SK-N-SH treated with all-trans-retinoic acid at 6 μM for 48 hours (cell line): ENCODE results near the gene XRCC4.
A peak's percentile ranks its signal among the peaks of the same experiment; 100 is the strongest.

ENCODE experiments used
- ATAC-seq: fragments of 200-7000 bp; cut with Tn5 transposase; 3 replicates; pipeline ENCODE4 v1.9.1; 2020; ENCODE audit warnings: mild to moderate bottlenecking, moderate library complexity
- ARNTL ChIP-seq: fragments of 450-650 bp; formaldehyde crosslinking; IDR thresholded peaks from 2 replicates; pipeline ENCODE4 v1.5.0; 2020; ENCODE audit warnings: low read depth, mild to moderate bottlenecking, moderate library complexity, borderline replicate concordance
- BACH2 ChIP-seq: fragments of 250-450 bp; sonication (Bioruptor Pico); IDR thresholded peaks from 2 replicates; pipeline ENCODE4 v1.9.0; 2021; ENCODE audit warnings: mild to moderate bottlenecking, borderline replicate concordance
- CREB5 ChIP-seq: fragments of 250-450 bp; sonication (Bioruptor Pico); IDR thresholded peaks from 2 replicates; pipeline ENCODE4 v1.5.1; 2020; ENCODE audit warnings: low read depth, mild to moderate bottlenecking, moderate library complexity
- GLIS3 ChIP-seq: fragments of 250-450 bp; sonication (Bioruptor Pico); IDR thresholded peaks from 2 replicates; pipeline ENCODE4 v1.5.0; 2020; ENCODE audit warnings: mild to moderate bottlenecking, moderate library complexity
- ISL1 ChIP-seq: fragments of 250-450 bp; sonication (Bioruptor Pico); IDR thresholded peaks from 2 replicates; pipeline ENCODE4 v2.1.2; 2022; ENCODE audit warnings: mild to moderate bottlenecking, moderate library complexity
- OSR1 ChIP-seq: fragments of 250-450 bp; sonication (Bioruptor Pico); IDR thresholded peaks from 2 replicates; pipeline ENCODE4 v1.8.0; 2022; ENCODE audit warnings: moderate library complexity, mild to moderate bottlenecking, inconsistent platforms
- PPARA ChIP-seq: fragments of 250-450 bp; sonication (Bioruptor Pico); IDR thresholded peaks from 2 replicates; pipeline ENCODE4 v1.5.0; 2020; ENCODE audit warnings: mild to moderate bottlenecking, borderline replicate concordance
- RARB ChIP-seq: fragments of 250-450 bp; sonication (Bioruptor Pico); IDR thresholded peaks from 2 replicates; pipeline ENCODE4 v1.8.0; 2021; ENCODE audit warnings: mild to moderate bottlenecking, moderate library complexity
- SNAI2 ChIP-seq: fragments of 250-450 bp; sonication (Bioruptor Pico); IDR thresholded peaks from 2 replicates; pipeline ENCODE4 v1.5.0; 2020; ENCODE audit warnings: mild to moderate bottlenecking, moderate library complexity
- TCF4 ChIP-seq: fragments of 250-450 bp; sonication (Bioruptor Pico); IDR thresholded peaks from 2 replicates; pipeline ENCODE4 v1.8.0; 2021; ENCODE audit warnings: mild to moderate bottlenecking, moderate library complexity, borderline replicate concordance
- TOX ChIP-seq: fragments of 250-450 bp; sonication (Bioruptor Pico); IDR thresholded peaks from 2 replicates; pipeline ENCODE4 v1.8.0; 2021; ENCODE audit warnings: mild to moderate bottlenecking, moderate library complexity, borderline replicate concordance
- ZC3H10 ChIP-seq: fragments of 250-450 bp; sonication (Bioruptor Pico); IDR thresholded peaks from 2 replicates; pipeline ENCODE4 v1.5.1; 2021; ENCODE audit warnings: mild to moderate bottlenecking, moderate library complexity
- ZFP3 ChIP-seq: fragments of 250-450 bp; sonication (Bioruptor Pico); IDR thresholded peaks from 2 replicates; pipeline ENCODE4 v1.5.0; 2020; ENCODE audit warnings: mild to moderate bottlenecking, moderate library complexity
- ZFP30 ChIP-seq: fragments of 450-650 bp; formaldehyde crosslinking; IDR thresholded peaks from 2 replicates; pipeline ENCODE4 v1.5.0; 2022; ENCODE audit warnings: mild to moderate bottlenecking, moderate library complexity
- ZNF565 ChIP-seq: fragments of 450-650 bp; formaldehyde crosslinking; conservative IDR thresholded peaks from 2 replicates; pipeline ENCODE4 v1.5.0; 2020; ENCODE audit warnings: low read depth, mild to moderate bottlenecking, moderate library complexity
- ZNF70 ChIP-seq: fragments of 450-650 bp; formaldehyde crosslinking; IDR thresholded peaks from 2 replicates; pipeline ENCODE4 v1.5.0; 2020; ENCODE audit warnings: mild to moderate bottlenecking, moderate library complexity
- ZNF8 ChIP-seq: fragments of 450-650 bp; formaldehyde crosslinking; IDR thresholded peaks from 2 replicates; pipeline ENCODE4 v1.5.0; 2020; ENCODE audit warnings: mild to moderate bottlenecking, moderate library complexity
- TF ChIP-seq, protein P1 (sequence below): fragments of 250-450 bp; sonication (Bioruptor Pico); IDR thresholded peaks from 2 replicates; pipeline ENCODE4 v1.8.0; 2020; ENCODE audit warnings: mild to moderate bottlenecking, moderate library complexity, borderline replicate concordance
- TF ChIP-seq, protein P2 (sequence below): fragments of 250-450 bp; sonication (Bioruptor Pico); IDR thresholded peaks from 2 replicates; pipeline ENCODE4 v1.5.1; 2021; ENCODE audit warnings: mild to moderate bottlenecking, moderate library complexity
- TF ChIP-seq, protein P3 (sequence below): fragments of 250-450 bp; sonication (Bioruptor Pico); IDR thresholded peaks from 2 replicates; pipeline ENCODE4 v1.5.0; 2020; ENCODE audit warnings: mild to moderate bottlenecking, moderate library complexity

XRCC4 gene

GRCh38 chr5:83076742-83077661, at the start of gene XRCC4, which contains the start of gene TMEM167A:
XRCC4 (plus strand) TSS chr5:83077547; CDS start chr5:83104920, 27,373 bp downstream.
TMEM167A (minus strand) TSS chr5:83077394; CDS start chr5:83077323, 71 bp downstream.
- ATAC-seq, result peak; percentile 100
- no peak for TF ChIP-seq TOX (CRISPR knock-in tag)
- no peak for TF ChIP-seq ZFP30
- TF ChIP-seq ZC3H10 (CRISPR knock-in tag), result no peak
- no peak for TF ChIP-seq ISL1 (CRISPR knock-in tag)
- TF ChIP-seq SNAI2 (CRISPR knock-in tag), result no peak
- TF ChIP-seq ARNTL (CRISPR knock-in tag), result no peak

- peak; percentile 28; the same call in 2 of the 3 replicates for ATAC-seq
- TF ChIP-seq ZFP30 (no peak), RARB (no peak), ISL1 (CRISPR knock-in tag) (no peak), ZNF70 (CRISPR knock-in tag) (no peak), ARNTL (CRISPR knock-in tag) (no peak), ZNF565 (CRISPR knock-in tag) (no peak), ZFP3 (CRISPR knock-in tag) (no peak)
- TF ChIP-seq, protein P1, sequence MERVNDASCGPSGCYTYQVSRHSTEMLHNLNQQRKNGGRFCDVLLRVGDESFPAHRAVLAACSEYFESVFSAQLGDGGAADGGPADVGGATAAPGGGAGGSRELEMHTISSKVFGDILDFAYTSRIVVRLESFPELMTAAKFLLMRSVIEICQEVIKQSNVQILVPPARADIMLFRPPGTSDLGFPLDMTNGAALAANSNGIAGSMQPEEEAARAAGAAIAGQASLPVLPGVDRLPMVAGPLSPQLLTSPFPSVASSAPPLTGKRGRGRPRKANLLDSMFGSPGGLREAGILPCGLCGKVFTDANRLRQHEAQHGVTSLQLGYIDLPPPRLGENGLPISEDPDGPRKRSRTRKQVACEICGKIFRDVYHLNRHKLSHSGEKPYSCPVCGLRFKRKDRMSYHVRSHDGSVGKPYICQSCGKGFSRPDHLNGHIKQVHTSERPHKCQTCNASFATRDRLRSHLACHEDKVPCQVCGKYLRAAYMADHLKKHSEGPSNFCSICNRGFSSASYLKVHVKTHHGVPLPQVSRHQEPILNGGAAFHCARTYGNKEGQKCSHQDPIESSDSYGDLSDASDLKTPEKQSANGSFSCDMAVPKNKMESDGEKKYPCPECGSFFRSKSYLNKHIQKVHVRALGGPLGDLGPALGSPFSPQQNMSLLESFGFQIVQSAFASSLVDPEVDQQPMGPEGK (CRISPR knock-in tag), result no peak
Observed at GRCh38 chr5:83029912-83030311, 47.4 kb upstream of the XRCC4 start.

DNA sequence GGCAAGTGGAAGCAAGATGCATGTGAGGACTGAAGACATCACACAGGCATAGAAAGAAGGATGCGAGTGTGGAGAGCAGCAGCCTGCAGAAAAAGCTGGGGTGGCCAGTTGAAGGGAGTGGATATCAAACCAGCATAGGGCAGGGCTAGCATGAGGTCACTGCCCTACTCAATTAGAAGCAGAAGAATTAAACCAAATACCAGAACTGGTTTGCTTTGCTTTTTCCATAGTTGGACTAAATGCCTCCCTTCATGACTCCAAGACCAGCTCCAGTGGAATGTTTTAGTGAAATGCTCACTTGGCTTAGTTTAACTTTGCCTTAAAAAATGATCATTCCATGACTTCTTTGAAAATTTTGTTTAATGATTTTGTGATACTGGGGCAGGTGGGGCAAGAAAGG, 46.0 kb upstream of the XRCC4 start:
- TF ChIP-seq ZNF70 (CRISPR knock-in tag), result no peak
- TF ChIP-seq ZC3H10 (CRISPR knock-in tag), result no peak
- TF ChIP-seq, protein P2, sequence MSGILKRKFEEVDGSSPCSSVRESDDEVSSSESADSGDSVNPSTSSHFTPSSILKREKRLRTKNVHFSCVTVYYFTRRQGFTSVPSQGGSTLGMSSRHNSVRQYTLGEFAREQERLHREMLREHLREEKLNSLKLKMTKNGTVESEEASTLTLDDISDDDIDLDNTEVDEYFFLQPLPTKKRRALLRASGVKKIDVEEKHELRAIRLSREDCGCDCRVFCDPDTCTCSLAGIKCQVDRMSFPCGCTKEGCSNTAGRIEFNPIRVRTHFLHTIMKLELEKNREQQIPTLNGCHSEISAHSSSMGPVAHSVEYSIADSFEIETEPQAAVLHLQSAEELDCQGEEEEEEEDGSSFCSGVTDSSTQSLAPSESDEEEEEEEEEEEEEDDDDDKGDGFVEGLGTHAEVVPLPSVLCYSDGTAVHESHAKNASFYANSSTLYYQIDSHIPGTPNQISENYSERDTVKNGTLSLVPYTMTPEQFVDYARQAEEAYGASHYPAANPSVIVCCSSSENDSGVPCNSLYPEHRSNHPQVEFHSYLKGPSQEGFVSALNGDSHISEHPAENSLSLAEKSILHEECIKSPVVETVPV (CRISPR knock-in tag), result no peak
- TF ChIP-seq, protein P3, sequence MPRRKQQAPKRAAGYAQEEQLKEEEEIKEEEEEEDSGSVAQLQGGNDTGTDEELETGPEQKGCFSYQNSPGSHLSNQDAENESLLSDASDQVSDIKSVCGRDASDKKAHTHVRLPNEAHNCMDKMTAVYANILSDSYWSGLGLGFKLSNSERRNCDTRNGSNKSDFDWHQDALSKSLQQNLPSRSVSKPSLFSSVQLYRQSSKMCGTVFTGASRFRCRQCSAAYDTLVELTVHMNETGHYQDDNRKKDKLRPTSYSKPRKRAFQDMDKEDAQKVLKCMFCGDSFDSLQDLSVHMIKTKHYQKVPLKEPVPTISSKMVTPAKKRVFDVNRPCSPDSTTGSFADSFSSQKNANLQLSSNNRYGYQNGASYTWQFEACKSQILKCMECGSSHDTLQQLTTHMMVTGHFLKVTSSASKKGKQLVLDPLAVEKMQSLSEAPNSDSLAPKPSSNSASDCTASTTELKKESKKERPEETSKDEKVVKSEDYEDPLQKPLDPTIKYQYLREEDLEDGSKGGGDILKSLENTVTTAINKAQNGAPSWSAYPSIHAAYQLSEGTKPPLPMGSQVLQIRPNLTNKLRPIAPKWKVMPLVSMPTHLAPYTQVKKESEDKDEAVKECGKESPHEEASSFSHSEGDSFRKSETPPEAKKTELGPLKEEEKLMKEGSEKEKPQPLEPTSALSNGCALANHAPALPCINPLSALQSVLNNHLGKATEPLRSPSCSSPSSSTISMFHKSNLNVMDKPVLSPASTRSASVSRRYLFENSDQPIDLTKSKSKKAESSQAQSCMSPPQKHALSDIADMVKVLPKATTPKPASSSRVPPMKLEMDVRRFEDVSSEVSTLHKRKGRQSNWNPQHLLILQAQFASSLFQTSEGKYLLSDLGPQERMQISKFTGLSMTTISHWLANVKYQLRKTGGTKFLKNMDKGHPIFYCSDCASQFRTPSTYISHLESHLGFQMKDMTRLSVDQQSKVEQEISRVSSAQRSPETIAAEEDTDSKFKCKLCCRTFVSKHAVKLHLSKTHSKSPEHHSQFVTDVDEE (CRISPR knock-in tag), result no peak
- no peak for TF ChIP-seq RARB
- no peak for TF ChIP-seq GLIS3 (CRISPR knock-in tag)
- TF ChIP-seq OSR1 (CRISPR knock-in tag), result no peak
- TF ChIP-seq ZFP30, result no peak
- TF ChIP-seq TOX (CRISPR knock-in tag), result no peak
- TF ChIP-seq TCF4, result no peak
- no peak for TF ChIP-seq SNAI2 (CRISPR knock-in tag)
- no peak for TF ChIP-seq PPARA
- TF ChIP-seq ZFP3 (CRISPR knock-in tag), result no peak
- ATAC-seq, result no peak

- no peak for ATAC-seq
- no peak for TF ChIP-seq ZNF8
- no peak for TF ChIP-seq PPARA
Observed at GRCh38 chr5:83034036-83034435, 43.3 kb upstream of the XRCC4 start.

DNA sequence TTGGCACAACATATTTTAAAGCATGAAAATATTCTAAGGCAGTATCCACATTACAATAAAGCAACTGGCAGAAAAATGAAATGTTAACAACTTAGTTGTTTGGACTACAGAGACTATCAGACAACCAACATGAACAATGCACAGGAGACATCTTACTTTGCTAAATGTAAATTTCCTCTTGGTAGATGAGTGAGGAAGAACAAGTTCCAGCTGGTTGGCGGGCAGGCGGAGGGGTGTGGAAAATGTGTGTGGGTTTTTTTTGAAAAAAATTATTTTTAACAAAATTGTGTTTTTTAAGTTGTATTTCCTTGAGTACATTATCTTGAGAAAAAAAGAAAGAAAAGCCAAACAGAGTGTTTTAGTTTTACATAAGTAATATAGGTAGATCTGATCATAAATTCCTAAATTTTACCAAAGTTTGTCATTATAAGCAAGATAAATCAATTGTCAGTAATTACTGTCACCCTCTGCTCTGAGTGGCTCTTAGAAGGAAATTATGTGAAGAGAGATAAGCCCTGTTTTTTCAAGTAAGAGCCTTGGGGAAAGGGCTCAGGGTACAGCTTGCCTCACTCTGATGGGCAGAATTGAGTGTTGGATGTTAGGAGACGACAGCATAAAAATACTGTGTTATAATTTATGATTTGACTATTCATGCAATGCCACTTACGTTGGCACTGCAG, 42.7 kb upstream of the XRCC4 start:
- no peak for ATAC-seq
- TF ChIP-seq, protein P2 (CRISPR knock-in tag), result no peak
- TF ChIP-seq RARB (no peak), ARNTL (CRISPR knock-in tag) (no peak), CREB5 (no peak), ZNF8 (no peak), PPARA (no peak), ZC3H10 (CRISPR knock-in tag) (no peak), GLIS3 (CRISPR knock-in tag) (no peak), TCF4 (no peak), SNAI2 (CRISPR knock-in tag) (no peak), BACH2 (CRISPR knock-in tag) (no peak)
- TF ChIP-seq, protein P1 (CRISPR knock-in tag), result no peak
